C4-2B (cell line): ENCODE data around the gene SHISA9.

Experiments
- CTCF ChIP-seq: fragments of 450-650 bp; conservative IDR thresholded peaks from 2 replicates; pipeline ENCODE4 v1.5.1; 2017; ENCODE audit warnings: mild to moderate bottlenecking
- ZFX ChIP-seq: fragments of 450-650 bp; IDR thresholded peaks from 2 replicates; pipeline ENCODE4 v1.6.1; 2017

- no peak for TF ChIP-seq CTCF
- TF ChIP-seq ZFX = no peak
These were observed 19.3 kb downstream of the SHISA9 start for GRCh38 chr16:12920739-12921138.
